NCI-H2227 (cell line): ENCODE data around the gene ARHGAP40.

ENCODE experiments used
- DNase-seq: peaks from one replicate; lab custom pipeline; 2025; ENCODE audit not compliant: unreplicated experiment; lab: John Stamatoyannopoulos, UW

The ARHGAP40 gene

DNA sequence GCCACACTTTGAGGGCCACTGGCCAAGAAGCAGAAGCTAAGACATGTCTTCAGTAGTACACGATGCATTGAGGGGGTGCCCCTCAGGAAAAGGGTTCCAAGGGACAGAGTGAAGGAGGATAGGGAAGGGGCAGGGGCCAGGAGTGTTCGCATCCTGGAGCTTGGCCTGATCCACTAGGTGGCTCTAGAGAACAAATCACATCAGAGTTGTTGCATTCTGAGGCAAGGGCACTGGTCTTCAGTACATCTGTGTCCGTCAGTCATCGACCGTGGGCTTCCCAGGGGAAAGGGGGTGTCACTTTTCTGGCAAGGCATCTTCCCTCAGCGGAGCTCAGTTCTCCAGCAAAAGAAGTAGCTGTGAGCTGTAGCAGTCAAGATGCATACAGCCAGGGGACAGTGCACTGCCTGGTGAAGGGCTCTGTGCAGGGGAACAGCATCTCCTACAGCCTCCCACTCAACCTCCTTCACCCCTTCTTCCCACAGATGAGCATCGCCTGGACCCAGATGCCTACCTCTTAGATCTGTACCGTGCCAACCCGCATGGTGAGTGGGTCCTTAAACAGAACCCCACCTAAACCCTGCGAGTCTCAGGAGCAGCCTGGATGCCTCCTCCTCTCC is 47.8 kb downstream of the ARHGAP40 start:
- peak; percentile 83 for DNase-seq

DNA sequence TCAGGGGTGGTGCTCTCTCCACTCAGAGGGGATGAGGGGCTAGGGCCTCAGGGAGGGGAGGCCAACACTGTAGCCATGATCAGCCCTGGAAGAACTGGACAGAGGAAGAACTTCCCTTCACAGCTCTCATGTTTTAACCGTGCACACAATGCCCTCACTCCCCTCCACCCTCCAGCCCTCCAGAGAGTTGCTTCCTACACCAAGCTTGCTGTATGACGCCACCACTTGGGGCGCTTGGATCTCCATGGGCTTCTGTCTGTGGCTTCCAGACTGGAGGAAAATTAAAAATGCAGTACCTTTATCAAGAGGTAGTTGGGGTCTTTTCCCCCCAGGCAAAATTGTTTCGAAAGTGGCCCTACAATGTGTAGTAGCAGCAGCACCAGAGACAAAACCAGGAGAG is 48.4 kb downstream of the ARHGAP40 start:
- peak; percentile 17 for DNase-seq

DNA sequence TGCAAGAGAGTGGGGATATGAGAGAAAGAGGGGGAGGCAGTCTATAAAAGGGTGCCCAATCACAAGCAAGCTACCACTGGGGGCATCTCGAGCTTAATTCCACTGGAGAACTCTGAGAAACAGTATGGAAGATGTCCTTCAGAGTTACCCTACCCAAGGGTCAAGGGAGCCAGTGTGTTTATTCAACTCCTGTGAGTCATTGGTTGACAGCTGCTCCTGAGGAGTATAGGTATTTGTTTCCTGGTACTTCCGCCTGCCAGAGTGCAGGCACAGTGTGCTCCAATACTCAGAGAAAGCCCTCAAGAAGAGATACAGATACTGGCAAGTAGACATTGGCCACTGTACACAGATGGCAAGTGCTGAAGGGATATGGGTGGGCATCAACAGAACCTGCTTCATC is 49.5 kb downstream of the ARHGAP40 start:
- DNase-seq = no peak

DNA sequence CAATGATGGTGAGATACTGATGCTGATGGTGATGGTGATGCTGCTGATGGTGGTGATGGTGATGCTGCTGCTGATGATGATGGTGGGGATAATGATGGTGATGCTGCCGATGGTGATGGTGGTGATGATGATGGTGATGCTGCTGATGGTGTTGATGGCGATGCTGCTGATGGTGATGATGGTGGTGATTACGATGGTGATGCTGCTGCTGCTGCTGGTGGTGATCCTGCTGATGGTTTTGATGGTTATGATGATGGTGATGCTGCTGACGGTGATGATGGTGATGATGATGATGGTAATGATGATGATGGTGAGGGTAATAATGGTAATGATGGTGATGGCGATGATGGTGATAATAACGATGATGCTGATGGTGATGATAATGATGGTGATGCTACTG is 50.0 kb downstream of the ARHGAP40 start:
- DNase-seq = no peak

DNA sequence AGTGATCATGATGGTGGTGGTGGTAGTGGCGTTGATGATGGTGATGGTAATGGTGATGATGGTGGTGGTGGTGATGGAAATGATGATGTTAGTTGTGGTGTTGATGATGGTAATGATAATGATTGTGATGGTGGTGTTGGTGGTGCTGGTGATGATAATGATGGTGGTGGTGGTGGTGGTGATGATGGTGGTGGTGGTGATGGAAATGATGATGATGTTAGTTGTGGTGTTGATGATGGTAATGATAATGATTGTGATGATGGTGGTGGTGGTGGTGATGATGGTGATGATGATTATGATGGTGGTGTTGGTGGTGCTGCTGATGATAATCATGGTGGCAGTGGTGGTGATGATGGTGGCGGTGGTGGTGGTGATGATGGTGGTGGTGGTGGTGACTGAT is 51.4 kb downstream of the ARHGAP40 start:
- no peak for DNase-seq

DNA sequence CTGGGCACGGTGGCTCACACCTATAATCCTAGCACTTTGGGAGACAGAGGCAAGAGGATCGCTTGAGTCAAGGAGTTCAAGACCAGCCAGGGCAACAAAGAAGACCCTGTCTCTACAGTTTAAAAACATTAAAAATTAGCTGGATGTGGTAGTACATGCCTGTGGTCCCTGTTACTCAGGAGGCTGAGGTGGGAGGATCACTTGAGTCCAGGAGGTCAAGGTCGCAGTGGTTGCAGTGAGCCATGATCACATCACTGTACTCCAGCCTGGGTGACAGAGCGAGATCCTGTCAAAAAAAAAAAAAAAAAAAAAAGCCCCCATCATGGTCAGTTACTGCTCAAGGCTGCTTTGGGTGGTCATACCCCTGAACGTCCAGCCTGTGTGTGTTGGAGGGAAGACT is 55.8 kb downstream of the ARHGAP40 start:
- DNase-seq = no peak

DNA sequence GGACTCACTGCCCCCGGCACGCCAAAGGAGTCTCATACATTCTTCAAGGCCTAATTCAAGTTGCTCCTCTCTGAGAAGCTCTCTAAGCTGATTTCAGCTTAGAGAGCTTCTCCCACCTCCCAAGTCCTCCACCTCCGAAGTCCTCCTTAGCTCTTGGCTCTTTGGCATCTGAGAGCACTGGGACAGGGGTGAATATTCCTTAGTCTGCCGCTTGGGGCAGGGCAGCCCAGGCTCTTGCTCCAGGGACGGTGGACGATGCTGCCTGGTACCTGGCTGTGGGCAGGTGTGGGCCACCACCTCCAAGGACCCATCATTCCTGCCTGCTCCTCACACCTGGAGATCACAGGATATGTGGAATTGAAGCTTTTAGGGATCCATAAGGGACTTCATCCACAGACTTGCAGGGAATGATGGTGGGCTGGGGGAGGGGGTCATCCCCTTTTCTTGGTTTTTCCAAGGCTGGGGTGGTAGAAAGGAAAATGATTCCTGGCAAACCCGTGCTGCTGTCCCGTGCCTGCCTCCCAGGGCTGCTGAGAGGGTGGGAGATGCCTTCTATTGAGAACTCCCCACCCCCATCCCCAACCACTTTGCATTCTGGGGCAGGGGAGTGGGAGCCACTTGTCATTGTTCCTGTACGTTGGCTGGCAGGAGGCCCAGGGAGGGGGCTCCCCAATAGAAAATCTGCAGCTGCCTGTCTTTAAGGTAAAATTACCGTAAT is 57.4 kb downstream of the ARHGAP40 start:
- peak; percentile 90 for DNase-seq

DNA sequence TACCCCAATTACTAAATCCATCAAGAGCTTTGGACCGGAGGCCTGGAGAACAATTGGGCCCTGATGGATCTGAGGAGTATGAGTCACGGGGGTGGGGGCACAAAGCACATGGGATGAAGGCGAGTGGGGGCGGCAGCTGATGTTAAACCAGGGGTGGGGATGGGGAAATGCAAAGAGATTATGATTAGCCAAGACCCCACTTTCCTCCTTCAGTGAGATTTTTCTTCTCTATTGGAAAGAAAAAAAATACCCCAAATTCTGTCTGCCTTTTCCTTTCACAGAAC is 57.9 kb downstream of the ARHGAP40 start:
- DNase-seq = no peak

DNA sequence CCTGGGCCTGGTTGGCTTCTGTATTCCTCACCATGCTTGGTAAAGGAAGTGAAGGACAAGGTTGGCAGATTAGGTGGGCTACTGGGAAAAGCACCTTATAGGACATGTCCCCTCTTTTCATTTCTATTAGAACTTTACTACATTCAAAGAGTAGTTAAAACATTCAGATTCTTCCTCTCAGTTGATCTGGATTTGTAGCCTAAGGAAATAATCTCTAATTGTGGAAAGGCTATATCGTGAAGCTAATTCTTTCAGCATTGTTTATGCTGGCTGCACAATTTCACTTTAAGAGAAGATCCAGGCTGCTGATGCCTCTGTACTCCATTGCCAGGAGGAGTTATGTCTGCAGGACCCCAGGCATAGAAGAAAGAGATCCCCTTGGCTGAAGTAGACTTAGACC is 58.8 kb downstream of the ARHGAP40 start:
- no peak for DNase-seq

DNA sequence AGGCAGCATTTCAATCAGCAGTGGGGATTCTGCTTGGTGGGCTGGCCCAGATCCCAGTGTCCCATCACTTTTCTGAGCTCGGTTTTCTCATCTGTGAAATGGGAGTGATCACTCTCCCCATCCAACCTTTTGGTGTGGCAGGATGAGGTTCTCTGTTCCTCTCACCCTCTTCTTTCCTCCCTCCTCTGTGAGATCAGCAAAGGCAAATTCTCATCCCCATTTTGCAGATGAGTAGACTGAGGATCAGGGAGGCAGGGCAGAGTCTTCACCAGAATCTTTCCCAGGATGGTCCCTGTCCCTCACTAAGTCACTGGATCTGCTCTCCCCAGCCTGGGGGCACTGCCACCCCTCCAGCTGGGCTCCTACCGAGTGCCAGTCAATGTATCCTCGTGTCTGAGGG is 62.1 kb downstream of the ARHGAP40 start:
- DNase-seq = no peak

DNA sequence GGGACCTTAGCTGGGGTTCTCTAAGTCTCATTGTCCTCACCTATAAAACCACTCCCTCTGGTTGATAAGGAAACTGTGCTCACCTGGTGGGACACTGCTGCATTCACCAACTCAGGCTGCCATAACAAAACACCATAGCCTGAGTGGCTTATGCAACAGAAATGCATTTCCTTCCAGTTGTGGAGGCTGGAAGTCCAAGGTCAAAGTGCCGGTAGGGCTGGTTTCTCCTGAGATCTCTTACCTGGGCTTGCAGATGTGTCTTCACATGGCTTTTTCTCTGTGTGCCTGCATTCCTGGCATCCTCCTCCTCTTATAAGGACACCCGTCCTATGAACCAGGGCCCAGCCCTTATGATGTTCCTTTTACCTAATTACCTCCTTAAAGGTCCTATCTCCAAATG is 62.7 kb downstream of the ARHGAP40 start:
- DNase-seq = no peak

DNA sequence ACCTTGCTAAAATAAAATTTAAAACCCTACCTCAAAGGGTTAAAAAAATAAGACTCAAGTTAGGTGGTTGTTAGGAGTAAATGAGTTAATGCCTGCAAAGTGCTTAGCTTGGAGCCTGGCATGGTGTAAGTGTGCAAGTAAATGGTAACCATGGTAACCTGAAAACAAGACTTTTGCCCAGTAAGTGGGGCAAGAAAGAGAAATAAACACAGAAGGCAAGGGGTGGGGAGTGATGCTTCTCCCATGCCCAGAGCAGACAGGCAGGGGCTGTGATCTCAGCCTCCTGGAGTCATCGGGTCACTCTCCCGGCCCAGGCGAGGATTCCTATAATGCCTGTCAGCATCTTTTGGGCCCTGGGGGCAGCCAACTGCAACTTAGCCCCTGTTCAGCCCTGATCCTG is 63.5 kb downstream of the ARHGAP40 start:
- DNase-seq = peak; percentile 84

DNA sequence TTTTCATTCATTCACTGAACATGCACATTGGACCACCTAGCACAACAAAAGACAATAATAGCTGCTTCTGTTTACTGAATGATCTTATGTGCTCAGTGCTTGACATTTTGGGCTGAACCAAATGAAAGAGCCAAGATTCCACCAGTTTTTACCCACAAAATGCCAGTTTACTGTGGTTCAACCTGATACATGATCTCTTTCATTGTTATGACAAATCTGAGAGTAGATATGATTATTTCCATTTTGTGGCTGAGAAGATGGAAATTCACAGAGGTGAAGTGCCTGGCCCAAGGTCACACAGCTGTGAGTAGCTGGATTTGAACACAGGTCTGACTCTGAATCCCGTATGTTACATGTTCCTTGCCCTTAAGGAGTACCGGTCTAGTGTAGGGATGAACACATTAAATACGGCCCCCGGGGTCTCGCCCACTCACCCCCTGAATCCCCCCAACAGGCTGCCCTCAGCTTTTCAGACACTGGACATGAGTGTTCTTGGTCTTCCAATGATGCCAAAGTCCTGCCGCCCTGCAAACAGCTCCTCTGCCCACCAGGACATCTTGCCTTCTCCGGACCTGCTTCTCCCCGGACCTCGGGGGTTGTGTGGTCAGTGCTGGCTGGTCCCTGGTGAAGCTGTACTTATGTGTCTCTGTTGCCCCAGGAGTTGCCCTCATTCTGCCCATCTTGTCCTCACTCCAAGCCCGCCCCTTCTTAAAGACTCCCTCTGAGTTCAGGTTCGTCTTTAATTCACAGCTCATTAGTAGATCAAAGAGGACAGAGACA is 64.1 kb downstream of the ARHGAP40 start:
- DNase-seq = no peak

DNA sequence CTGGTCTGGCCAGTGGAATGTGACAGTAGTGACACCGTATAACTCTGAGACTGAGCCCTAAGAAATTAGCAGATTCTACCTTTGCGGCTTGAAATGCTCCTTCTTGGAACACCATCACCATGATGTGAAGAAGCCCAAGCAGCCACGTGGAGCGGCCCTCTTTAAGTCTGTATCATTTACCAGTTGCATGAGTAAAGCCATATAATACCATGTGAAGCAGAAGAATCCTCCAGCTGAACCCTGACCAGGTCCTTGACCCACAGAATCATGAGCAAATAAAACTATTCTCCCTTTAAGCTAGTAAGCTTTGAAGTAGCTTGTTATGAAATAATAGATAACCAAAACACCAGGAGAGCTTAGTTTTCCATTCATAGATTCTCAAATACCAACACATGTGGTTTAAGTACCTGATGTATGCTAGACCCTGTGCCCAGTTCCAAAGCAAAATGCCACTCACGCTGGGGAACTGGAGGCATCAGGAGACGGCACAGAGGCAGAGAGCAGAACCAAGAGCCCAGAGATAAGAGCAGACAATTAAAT is 65.9 kb downstream of the ARHGAP40 start:
- no peak for DNase-seq

DNA sequence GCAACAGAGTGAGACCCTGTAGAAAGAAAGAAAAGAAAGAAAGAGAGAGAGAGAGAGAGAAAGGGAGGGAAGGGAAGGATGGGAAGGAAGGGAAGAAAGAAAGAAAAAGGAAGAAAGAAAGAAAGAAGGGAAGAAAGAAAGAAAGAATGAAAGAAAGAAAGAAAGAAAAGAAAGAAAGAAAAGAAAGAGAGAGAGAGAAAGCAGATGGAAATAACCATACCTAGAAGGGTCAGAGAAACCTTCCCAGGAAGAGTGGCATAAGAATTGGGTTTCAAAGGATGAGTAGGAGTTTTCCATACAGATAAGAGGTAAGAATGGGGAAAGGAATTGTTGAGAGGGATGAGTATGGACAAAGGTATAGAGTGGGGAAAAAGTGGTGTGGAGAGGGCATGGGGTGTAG is 68.1 kb downstream of the ARHGAP40 start:
- no peak for DNase-seq

DNA sequence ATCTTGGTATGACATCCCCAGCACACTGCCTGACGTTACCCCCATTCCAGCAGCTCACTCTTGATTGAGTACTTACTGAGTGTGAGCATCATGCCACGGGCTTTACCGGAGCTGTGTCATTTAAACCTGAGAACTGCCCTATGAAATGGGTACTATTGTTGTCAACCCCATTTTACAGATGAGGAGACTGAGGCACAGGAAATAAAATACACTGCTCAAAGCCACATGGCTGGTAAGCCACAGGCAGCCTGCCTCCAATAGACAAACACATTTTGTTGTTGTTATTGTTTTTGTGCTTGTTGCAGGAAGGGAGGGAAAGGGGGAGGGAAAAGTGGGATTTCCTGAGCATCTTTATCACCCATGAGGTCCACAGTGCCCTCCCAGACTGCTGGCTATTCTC is 69.2 kb downstream of the ARHGAP40 start:
- DNase-seq = no peak

DNA sequence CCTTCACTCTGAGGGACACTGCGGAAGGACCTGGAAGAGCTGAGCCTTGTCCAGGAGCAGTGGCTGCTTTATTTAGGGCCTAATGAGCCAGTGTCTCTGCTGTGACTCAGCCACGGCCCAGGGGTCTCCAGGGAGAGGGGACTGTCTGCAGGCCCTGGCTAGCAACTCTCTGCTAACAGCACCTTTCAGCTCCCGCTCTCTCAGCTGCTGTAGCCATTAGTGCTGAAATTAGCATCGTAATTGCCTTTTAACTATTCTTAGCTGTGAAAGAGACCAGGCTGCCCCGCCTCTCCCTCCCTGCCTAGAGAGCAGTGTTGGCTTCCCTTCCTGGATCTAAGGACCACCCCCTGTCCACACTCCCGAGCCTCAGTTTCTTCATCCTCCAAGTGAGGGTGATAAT is 69.6 kb downstream of the ARHGAP40 start:
- peak; percentile 36 for DNase-seq

DNA sequence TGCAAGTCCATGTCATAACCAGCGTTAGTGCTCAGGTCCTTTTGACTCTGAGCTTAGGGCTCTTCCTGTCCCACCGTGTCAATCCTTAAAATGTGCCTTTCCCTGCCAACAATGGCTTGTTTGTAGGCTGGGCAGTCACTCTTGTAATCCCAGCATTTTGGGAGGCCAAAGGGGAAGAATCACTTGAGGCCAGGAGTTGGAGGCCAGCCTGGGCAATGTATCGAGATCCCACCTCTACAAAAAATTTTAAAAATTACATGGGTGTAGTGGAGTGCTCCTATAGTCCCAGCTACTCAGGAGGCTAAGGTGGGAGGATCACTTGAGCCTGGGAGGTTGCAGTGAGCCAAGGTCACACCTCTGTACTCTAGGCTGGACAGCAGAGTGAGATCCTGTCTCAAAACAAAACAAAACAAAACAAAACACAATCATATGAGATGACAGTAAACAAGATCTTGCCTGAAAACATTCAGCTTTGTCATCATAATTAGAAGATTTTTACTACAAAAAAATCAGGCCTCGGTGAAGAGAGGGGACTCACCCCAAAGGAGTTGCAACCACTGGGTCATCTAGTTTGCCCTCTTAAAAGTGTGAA is 70.2 kb downstream of the ARHGAP40 start:
- no peak for DNase-seq

DNA sequence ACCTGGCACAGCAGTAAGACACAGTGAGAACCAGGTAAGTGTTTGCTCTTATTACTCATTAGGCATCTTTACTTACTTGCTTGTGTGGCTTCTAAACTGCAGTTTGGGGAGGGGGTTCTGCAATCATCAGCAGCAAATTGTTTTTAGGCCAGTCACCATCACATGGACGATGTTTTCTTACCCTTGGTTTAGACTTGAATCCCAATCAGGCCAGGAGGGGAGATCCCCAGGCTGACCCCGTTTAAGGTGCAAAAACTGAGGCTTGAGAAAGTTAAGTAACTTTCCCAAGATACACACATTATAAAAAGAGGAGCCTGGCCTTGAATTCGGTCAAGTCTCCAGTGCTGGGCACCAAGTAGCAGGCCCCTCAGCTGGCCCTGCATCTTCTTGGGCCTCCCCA is 70.9 kb downstream of the ARHGAP40 start:
- no peak for DNase-seq

DNA sequence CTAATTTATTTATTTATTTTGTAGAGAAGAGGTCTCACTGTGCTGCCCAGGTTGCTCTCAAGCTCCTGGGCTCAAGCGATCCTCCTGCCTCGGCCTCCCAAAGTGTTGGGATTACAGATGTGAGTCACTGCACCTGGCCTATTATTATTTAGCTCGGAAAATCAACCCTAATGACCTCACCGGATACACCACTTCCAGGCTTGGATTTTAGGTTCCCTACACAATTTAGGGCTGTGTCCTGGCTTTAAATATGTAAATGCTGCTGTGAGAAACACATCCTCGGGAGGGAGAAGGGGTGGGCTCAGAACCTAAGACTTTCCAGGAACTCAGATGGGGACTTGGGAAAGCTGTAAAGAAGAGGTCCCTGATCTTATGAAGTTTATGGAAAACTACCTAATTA is 71.7 kb downstream of the ARHGAP40 start:
- DNase-seq = no peak

DNA sequence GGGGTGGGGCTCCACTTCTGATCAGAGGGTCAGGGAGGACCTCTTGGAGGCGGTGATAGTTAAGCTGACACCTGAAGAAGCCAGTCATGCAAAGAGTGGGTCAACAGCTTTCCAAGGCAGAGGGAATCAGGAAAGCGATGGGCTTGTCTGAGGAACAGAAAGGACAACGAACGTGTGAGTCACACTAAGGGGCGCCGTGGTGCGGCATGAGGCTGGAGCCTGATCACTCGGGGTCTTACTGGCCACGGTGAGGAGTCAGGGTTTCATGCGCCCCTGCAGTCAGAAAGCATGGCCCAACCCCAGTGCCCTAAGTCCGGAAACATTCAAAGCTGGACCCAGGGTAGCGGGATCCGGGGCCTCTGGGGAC is 72.1 kb downstream of the ARHGAP40 start:
- DNase-seq = peak; percentile 45
